ENCODE results near the gene DPYSL4.

The DPYSL4 gene

DNA sequence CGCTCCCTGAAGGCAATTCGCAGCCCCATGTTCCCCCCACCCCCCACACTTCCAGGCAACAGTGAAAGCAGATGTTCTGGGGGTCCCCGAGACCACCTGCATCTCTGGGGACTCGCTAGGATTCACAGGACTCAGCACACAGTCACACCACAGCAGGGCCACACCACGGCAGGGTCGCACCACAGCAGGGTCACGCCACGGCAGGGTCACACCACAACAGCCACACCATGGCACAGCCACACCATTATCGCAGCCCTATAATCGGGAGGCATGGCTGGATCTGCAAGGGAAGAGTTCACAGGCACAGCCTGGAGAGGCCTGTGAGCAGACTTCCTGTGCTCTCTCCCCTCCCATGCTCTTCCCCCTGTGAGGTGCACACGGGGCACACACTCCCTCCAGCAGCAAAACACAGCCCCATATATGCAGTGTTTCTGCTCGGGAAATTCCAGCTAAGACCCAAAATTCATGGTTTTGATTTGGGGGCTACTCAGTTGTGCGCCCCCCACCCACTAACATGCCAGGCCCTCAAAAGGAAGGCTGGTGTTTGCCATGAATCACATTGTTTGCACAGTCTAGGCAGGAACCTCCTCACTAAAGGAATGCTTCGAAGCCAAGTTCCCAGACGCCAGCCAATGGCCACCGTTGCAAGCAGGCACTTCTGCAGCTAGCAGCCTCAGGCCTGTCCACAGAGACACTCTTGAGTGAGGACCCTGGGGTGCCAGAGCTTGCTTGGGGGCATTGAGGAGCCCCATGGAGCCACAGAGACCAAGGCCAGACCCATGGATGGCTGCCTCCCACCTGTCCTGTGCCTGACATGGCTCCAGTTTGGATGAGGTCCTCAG, 7.0 kb upstream of the DPYSL4 start:
- DNase-seq: no peak

DNA sequence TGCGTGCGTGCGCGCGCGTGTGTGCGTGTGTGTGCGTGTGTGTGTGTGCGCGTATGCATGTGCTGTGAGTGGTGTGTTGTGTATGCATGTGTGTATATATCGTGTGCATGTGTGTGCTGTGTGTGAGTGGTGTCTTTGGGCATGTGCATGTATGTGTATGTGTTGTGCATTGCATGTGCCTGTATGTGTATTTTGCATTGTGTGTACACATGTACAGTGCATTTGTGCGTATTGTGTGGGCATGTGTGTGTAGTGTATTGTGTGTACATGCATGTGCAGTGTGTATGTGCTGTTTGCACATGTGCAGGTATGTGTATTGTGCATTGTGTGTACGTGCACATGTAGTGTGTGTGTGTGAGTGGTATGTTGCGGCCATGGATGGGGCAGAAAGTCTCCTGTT, 6.0 kb upstream of the DPYSL4 start:
- DNase-seq: no peak

DNA sequence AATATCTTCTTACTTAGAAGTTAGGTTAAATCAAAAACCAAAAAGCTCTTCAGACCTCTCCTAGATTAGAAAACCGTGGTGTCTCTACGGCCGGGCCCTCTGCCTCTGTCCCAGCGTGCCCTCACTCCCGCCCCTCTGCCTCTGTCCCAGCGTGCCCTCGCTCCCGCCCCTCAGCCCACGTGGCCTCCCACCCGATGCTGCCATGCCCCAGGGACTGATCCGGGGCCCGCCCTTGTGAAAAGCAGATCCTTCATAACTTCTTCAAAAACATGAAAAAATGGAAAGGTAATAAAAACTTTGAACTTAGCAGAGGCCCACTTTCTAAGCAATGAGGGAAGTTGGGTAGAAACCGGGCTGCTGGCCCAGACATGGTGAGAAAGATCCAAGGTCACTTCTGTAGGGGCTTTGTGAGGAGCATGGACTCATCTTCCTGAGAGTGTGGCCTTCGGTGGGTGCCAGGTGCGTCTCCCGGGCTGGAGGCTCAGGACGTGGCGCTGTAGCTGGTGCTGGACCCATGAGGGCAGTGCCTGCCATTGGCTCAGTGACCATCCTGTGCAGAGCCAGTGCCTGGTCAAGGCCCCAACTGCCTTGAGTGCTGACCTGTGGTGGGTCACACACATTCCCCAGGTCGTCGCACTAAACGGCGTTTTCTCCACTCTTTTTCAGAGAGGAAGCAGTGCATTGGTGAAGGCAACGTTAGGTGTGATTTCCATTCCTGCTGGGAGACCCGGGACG, 4.9 kb upstream of the DPYSL4 start:
- no peak for DNase-seq

DNA sequence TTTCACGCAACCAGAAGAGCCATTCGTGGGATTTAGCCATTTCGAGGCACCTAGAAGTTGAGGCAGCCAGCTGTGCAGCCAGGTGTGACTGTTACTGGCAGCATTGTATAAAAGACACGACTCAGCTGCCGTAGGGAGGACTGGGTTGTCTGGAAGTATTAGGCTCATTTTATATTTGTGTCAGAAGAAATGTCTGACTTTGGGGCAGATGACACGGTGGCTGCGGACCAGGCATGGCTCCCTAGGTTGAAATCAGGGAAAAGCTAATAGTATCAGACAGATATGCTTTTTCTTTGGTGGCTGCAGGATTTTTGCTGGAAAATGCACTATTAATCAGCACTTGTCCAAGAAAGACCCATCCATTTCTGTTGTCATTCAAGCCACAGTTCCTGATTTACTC, 4.2 kb upstream of the DPYSL4 start:
- DNase-seq: no peak

DNA sequence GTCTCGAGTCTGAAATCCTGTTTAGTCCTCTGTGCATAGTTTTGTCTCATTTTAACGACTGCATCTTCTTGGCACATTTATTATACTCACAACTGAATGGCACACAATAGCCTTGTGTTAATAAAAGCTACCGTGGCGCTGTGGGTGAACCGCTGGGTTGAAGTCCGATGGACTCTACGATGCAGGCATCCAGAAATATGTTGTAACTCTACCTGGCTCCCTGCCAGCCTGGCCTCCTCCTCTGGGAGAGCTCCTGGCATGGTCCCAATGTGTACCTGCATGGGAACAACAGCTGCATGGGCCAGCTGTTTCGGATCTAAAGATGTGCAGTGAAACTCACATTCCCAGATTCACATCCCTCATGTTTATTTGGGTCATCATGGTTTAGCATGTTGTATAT, 3.7 kb upstream of the DPYSL4 start:
- no peak for DNase-seq

DNA sequence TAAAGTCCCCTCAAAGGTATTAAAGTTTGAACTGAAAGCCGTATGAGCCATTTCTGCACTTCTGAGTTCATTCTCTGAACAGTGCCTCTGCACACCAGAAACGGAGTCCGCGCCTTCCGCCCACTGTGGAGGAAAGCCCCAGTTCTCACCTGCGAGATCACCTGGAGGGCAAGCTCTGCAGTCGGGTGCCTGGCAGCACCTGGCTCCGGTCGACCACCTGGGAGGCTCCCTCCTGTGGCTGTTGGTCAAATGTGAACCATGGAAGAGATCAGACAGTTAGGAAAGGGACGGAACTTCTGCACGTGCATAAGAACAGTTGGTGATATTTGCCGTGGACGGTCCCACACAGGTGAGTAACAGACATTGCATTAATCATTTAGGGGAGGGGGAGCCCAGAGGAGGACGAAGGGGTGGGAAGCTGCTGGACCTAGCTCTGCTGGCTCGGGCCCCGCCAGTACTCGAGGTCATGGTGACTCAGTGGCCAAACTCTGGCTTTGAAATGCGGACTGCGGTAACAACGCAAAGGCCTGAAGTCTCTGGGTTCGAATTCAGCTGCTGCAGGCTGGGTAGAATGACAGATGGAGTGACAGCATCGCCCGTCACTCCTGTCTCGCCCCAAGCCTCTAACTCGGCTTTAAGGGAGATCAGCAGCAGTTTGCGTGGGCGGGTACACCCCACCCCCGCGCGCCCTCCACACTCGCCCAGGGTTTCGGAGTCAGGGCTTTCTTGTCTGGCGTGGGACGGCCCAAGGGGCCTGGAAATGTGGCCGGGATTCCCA, 1.7 kb upstream of the DPYSL4 start:
- no peak for DNase-seq

DNA sequence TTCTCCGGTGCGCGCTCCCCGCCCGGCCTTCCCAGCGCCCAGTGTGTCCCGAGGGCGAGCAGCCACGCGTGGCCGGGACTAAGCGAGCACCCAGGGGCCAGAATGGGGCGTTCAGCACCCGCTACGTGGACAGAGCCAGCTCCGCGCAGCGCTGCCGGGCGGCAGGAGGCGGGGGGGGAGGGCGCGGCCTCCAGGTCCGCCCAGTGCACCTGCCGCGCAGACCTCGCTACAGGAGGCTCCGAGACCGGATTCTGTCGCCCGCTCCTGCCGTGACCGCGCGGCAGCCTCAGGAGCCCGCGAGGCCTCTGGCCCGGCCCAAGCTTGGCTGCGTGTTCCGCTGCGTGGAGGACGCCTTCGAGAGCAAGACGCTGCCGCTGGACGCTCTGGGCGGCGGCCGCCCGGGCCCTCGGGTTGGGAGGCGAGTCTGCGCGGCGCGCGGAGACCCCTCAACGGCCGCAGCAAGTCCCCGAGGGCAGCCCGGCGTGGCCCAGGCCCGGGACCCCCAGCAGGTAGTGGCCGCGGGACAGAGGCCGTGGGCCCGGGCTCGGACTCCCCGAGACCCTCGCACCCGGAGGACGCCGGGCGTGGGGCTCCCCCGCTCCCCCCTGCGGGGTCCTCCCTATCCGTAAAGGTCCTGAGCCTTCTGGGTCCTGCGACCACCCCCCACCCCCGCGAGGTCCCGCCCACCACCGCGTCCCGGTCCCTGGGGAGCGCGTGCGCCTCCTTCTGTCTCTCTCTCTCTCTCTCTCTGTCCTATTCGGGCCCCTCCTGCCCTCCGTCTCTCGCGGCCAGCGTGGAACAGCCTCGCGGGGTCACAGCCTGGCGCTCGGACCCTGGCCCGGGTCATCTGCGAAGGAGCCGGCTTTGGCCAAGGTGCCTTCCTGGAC, 904 bp upstream of the DPYSL4 start:
- peak; percentile 45 for DNase-seq

DNA sequence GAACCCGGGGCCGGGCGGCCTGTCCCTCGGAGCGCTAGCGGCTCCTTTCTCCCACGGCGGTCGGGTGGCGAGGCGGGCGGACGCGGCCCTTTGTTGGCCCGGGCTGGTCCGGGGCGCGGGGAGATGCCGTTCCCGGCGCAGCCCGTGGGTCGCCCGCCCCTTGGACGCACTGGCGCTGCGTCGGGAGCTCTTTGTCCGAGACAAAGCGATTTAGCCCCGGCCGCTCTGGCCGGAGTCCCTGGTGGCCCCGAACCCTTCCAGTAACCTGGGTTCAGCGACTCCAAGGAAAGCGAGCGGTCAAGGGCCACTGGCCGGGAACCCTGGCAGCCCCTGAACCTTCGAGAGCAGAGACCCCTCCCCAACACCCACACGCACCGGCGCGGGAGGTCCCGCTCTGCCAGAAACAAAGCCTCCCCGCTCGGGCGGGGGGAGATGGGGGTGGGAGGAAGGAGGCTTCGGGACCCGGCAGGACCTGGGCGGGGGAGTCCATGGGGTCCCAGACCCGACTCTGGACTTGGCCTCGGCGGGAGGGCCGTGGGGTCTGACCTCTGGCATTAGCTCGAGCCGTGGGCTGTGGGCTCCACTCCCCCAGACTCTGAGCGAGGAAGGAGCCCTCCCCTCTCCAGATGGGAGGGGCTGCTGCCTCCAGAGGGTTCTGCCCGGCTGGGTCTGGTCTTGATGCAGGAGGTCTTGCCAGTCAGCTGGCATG, 836 bp downstream of the DPYSL4 start:
- DNase-seq: no peak

DNA sequence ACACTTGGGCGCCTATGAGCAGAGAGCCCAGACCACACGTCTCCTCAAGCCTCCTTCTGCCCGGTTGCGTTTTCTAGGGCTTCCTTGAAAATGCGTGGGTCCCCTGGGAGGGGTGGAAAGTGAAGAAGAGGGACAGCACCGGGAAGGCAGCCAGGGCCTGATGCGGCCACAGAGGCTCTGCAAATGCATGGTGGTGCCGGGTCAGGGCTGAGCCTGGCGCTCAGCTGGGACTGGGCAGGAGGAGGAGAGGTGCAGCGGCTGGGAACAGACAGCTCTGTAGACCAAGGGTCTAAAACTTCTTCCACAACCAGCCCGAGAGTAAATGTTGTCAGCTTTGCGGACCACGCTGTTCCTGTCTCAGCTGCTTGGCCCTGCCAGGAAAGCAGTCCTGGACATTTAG, 1.6 kb downstream of the DPYSL4 start:
- DNase-seq: no peak

DNA sequence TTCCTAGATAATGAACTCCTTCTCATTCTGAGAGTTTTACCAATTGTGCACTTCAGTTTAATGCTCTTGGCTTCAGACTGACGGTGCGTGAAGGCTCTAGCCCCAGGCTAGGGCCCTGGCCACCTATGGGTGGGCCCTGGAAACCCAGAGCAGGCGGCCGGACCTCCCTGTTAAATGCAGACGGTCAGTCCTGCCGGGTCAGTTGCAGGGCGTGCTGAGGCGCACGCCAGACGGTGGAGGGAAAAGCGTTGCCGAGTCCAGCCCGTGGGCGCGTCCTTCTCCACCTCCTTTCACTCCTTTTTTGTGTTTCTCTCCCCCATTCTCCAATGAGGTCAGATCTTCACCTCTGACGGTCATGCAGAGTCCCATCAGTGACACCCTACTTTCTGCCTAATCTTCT, 2.3 kb downstream of the DPYSL4 start:
- DNase-seq: no peak

DNA sequence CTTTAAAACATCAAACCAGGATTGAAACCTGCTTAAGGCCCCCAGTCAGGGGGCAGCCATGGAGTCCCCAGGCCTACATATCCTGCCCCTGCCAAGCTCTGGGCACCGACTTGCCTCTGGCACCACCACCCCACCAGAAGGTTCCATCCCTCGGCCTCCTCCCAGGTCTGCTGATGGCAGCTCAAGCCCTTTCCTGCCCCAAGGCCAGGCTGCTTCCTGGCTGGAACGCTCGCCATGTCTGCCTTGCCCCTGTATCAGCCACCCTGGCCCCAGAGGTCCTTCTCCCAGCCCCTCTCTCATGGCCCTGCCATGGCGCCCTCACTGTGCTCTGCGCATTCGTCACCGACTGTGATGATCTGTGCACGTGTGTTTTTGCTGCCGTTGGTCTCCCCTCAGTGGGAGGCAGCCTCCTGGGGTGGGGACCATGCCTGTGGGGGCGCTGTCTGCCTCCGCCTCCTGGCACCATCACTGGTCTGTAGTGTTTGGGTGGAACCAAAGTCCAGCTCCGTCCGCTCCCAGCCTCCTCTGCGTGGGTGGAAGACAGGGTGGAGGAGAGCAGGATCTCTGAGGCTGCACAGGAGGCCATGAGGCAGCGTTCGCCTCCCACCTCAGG, 3.2 kb downstream of the DPYSL4 start:
- no peak for DNase-seq

DNA sequence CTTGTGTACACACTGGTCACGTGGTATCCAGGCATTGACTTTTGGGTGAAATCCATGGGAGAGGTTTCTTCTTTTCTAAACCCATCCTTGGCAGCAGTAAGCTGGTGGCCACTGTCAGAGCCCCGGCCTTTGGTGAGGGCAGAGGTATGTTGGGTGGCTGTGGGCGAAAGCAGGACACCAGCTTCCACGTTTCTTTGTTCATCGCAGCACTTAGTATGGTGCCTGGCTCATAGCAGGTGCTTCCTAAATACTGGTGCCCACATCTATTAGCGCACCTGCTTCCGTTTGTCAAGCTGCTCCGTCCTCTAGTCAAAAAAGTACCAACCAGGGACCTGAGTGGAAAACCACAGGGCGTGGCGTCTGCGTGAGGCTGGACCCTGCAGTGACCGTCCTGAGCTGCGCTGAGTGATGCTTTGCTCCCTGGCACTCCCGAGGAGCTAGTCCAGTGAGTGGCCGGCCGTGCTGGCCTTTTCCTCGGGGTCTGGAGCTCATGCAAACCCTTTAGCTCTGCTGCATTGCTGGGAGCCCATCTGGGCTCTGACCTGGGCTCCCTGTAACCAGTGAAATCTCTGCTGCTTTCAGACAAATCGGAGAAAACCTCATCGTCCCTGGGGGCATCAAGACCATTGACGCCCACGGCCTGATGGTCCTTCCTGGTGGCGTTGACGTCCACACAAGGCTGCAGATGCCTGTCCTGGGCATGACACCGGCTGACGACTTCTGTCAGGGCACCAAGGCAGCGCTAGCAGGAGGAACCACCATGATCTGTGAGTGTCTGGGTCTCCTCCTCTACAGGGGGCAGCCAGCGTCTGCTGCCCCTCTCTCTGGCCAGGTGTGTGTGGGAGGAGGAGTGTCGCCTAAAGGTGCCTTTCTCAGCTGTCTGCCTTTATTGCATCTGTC, 5.6 kb downstream of the DPYSL4 start:
- DNase-seq: no peak

DNA sequence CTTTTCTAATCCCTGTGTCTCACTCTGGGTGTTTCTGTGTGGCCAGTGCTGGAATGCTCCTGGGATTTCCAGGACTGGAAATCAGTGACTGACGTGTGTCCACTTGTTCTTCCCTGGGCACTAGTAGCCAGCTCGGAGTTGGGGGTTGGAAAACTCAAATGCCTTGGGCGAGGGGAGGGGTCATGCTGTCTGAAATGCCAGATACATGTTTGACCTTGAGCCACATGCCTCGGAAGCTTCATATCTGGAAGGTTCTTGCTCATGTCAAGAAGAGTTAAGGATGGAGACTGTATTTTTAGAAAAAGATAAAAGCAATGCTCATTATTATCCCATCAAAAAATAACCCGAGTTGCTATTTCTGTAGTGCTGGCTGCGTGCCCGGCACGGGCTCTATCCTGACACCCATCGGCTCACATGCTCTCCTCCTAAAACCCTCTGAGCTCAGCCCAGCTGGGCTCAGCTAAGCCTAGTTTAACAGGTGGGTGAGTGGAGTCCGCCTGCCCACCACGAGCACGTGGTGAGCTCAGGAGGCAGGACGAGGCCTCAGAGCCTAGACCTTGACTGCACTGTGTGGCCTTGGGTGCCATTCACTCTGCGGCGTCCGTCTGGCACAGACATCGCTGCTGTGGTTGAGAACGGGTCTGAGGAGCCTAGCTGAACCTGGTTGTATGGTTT, 6.4 kb downstream of the DPYSL4 start:
- no peak for DNase-seq

DNA sequence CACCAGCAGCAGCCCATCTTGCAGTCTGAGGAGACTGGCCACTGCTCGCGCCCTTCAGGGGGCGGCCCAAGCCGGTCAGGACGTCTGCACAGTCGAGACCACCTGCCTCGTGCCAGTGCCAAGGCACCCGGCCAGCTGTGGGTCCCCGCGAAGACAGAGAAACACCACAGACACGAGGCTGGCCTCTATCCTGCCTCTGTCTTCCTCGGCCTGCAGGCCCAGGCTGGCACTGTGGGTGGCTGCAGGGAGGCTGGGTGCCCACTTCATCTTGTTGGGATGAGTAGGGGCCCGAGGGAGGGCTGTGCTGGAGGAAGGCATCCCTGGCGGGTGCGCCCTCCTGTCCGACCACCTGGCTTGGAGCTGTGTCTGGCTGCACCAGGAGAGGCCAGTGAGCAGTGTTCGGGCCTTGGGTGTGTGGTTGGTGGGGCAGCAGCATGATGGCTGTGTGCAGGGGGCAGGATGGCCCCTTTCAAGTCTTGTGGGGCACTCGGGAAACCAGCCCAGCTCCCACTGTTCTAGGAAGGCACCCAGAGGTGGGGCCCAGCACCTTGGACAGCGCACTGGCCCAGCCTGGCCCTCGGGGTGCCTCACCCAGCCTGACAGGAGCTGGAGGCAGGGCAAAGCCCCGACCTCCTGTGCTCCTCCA, 7.3 kb downstream of the DPYSL4 start:
- no peak for DNase-seq

DNA sequence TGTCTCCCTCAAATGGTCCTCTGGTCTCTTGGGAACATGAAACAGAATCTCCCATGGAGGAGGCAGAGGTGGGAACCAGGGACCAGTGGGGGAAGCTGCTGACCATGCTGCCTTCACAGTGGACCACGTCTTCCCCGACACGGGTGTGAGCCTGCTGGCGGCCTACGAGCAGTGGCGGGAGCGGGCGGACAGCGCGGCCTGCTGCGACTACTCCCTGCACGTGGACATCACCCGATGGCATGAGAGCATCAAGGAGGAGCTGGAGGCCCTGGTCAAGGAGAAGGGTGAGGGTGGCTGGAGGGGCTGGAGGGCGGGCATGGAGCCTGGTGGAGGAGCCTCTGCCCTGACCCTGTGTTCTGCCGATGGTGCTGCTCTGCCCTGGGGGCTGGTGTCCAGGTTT, 8.0 kb downstream of the DPYSL4 start:
- DNase-seq: no peak

DNA sequence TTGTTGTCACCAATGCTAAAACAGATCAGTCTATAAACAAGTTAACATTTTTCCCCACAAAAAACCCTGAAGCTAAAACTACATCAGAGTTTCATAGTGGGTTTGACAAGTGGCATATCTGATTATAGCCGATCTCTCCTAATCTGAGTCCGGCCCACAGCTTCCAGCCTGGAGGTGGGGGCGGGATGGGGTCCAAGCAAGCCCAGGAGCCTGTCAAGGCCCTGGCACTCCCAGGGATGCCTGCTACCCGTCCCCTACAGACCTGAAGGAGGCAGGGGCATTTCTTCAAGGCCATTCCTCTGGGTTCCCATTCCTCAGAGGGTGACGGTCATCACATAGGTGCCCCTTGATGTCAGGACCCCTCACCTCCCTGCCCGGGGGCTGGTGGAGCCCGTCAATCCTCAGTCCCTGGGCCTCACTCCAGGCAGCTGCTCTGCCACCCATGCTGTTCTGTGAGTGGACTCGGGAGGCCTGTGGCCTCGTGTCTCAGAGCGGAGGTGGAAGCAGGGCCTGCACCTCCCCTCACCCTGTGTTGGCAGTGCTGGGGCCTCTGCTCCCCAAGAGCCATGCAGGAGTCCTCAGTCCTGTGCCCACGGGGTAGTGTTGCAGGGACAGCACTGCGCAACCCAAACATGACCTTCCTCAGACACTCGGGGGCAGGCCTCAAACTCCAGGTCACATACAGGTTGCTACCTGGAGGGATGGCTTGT, 8.8 kb downstream of the DPYSL4 start:
- no peak for DNase-seq

DNA sequence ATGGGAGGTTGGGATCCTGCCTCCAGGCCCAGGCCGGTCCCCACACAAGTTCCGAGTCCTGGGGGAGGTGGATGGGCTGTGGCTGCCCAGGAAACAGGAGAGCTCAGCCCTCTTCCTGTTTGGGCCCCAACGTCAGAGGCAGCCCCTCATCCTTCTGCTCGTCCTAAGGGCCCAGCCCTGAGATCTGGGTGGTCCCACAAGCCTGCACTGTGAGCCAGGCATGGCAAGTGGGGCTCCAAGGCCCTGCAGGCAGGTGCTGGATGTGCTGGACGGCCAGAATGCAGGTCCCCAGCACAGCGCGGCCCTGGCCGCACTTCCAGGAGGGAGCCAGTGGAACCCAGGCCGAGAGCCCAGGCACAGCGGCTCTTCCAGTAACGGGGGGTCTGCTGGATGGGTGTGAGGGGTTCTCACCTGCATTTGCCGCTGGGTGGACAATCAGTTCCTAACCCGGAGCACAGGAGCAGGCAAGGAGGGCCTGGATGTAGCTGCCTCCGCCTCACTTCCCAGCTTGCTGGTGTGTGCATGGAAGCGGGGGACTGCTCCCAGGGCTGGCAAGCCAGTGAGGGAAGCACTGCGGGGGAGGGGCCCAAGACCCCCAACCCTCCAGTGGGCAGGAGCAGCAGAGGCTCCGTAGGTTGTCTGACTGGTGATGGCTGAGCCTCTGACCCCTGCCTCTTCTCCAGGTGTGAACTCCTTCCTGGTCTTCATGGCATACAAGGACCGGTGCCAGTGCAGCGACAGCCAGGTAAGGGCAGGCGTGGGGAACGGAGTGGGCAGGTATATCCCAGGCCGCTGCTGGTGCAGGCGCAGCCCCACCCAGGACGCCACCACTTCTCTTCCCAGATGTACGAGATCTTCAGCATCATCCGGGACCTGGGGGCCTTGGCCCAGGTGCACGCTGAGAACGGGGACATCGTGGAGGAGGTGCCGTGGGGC, 9.7 kb downstream of the DPYSL4 start:
- DNase-seq: no peak
